CD14-positive monocyte (primary cell): Measurements from ENCODE around the gene FDXACB1. TPM values are rescaled to one million over a fixed set of nuclear protein-coding genes. Genes with fewer than 3 reads are reported as not detected.
A peak's percentile ranks its signal among the peaks of the same experiment; 100 is the strongest.
"Not testable (repeated sequence)": the region's sequence is repeated elsewhere in the genome, so short reads cannot be mapped to it uniquely, and the experiment has no call there.

Experiments
- DNase-seq, 3 donors: peaks; one replicate each; pipeline ENCODE4 v3.0.0-alpha.2; 2011 to 2022
- H2AFZ ChIP-seq: 2 replicates; pipeline ENCODE4 v1.6.0; 2012; ENCODE audit warnings: mild to moderate bottlenecking, low read depth, low read length, inconsistent platforms; ENCODE audit not compliant: insufficient read depth, poor library complexity, severe bottlenecking
- H3K27ac ChIP-seq, 2 donors: 1 replicate in 1 of 2; 2 replicates in 1 of 2; pipeline ENCODE4 v1.5.1; 2012 to 2013; ENCODE audit warnings: low read length in 2 of 2, control low read depth in 1 of 2, inconsistent platforms in 1 of 2, low read depth in 1 of 2, mild to moderate bottlenecking in 1 of 2
- H3K27me3 ChIP-seq, 2 donors: one replicate each; pipeline versions ENCODE4 v1.6.0 to v1.6.1; 2011 to 2013; ENCODE audit warnings: low read length in 2 of 2; ENCODE audit not compliant: control insufficient read depth in 2 of 2, insufficient read depth in 2 of 2
- H3K36me3 ChIP-seq, 2 donors: replicated peaks in 1 of 2; 1 replicate in 1 of 2; 2 replicates in 1 of 2; pipeline versions ENCODE4 v1.5.1 to v1.6.1; 2012 to 2013; ENCODE audit warnings: low read length in 2 of 2, control low read depth in 1 of 2, inconsistent platforms in 1 of 2, mild to moderate bottlenecking in 1 of 2; ENCODE audit not compliant: insufficient read depth in 2 of 2, control insufficient read depth in 1 of 2
- H3K4me1 ChIP-seq, 2 donors: 1 replicate in 1 of 2; 2 replicates in 1 of 2; pipeline versions ENCODE4 v1.5.1 to v1.6.1; 2012 to 2013; ENCODE audit warnings: low read length in 2 of 2, control low read depth in 1 of 2, inconsistent platforms in 1 of 2, mild to moderate bottlenecking in 1 of 2, moderate library complexity in 1 of 2; ENCODE audit not compliant: insufficient read depth in 2 of 2, control insufficient read depth in 1 of 2
- H3K4me2 ChIP-seq: replicated peaks from 2 replicates; pipeline ENCODE3; 2012; ENCODE audit warnings: low read length, moderate library complexity, mild to moderate bottlenecking; ENCODE audit not compliant: poor library complexity, severe bottlenecking; ENCODE audit errors: extremely low read depth
- H3K4me3 ChIP-seq, 3 experiments: fragments of 200-600 bp in 1 of 3; sonication (generic) in 1 of 3; replicated peaks in 1 of 3; 1 replicate in 2 of 3; 2 replicates in 1 of 3; pipeline ENCODE4 v1.5.1; 2011 to 2013; ENCODE audit warnings: low read length in 3 of 3, mild to moderate bottlenecking in 3 of 3, control low read depth in 2 of 3, low read depth in 2 of 3, inconsistent platforms in 1 of 3, moderate library complexity in 1 of 3
- H3K79me2 ChIP-seq: 2 replicates; pipeline ENCODE4 v1.6.0; 2012; ENCODE audit warnings: mild to moderate bottlenecking, control low read depth, inconsistent platforms, low read length, moderate library complexity; ENCODE audit not compliant: insufficient read depth
- H3K9ac ChIP-seq: 2 replicates; pipeline ENCODE4 v1.6.0; 2017; ENCODE audit warnings: low read length, mild to moderate bottlenecking; ENCODE audit not compliant: insufficient read depth, poor library complexity, severe bottlenecking
- H3K9me3 ChIP-seq, 2 donors: replicated peaks in 1 of 2; 1 replicate in 1 of 2; 2 replicates in 1 of 2; pipeline versions ENCODE4 v1.5.1 to v1.6.1; 2012 to 2013; ENCODE audit warnings: low read length in 2 of 2, control low read depth in 1 of 2; ENCODE audit not compliant: control insufficient read depth in 1 of 2, insufficient read depth in 1 of 2
- H4K20me1 ChIP-seq: 2 replicates; pipeline ENCODE4 v1.6.0; 2012; ENCODE audit warnings: mild to moderate bottlenecking, low read length, control low read depth, moderate library complexity; ENCODE audit not compliant: insufficient read depth
- H3K27ac Mint-ChIP-seq, 7 donors: one replicate each; pipeline ENCODE4 v1.8.0; 2020; ENCODE audit warnings: mild to moderate bottlenecking in 7 of 7, mixed read lengths in 7 of 7, moderate library complexity in 6 of 7, inconsistent platforms in 2 of 7
- H3K27me3 Mint-ChIP-seq, 3 donors: one replicate each; pipeline ENCODE4 v1.8.0; 2021 to 2022; ENCODE audit warnings: low read depth in 3 of 3, mild to moderate bottlenecking in 3 of 3, mixed read lengths in 3 of 3, moderate library complexity in 3 of 3, inconsistent platforms in 1 of 3
- H3K36me3 Mint-ChIP-seq, 2 donors: one replicate each; pipeline ENCODE4 v1.8.0; 2020; ENCODE audit warnings: mixed read lengths in 2 of 2, inconsistent platforms in 1 of 2, mild to moderate bottlenecking in 1 of 2
- H3K4me1 Mint-ChIP-seq: one replicate; pipeline ENCODE4 v1.8.0; 2020; ENCODE audit warnings: mild to moderate bottlenecking, mixed read lengths
- H3K4me3 Mint-ChIP-seq, 2 donors: one replicate each; pipeline ENCODE4 v1.8.0; 2020; ENCODE audit warnings: mild to moderate bottlenecking in 2 of 2, mixed read lengths in 2 of 2, moderate library complexity in 1 of 2
- H3K9me3 Mint-ChIP-seq, 7 donors: one replicate each; pipeline ENCODE4 v1.8.0; 2020 to 2022; ENCODE audit warnings: mixed read lengths in 7 of 7, mild to moderate bottlenecking in 6 of 7, moderate library complexity in 6 of 7, inconsistent platforms in 2 of 7
- CTCF ChIP-seq: fragments of 200-600 bp; IDR thresholded peaks from one replicate; pipeline ENCODE4 v1.8.0; 2022; ENCODE audit warnings: antibody characterized with exemption, mild to moderate bottlenecking
- WGBS: methylation state at CpG from one replicate; pipeline ENCODE4 v1.1.5; 2013; ENCODE audit warnings: missing lambda C conversion rate; ENCODE audit not compliant: insufficient coverage; 5-methylcytosine and 5-hydroxymethylcytosine counted together
- intact Hi-C, 2 donors: fragments of 100-400 bp; cut with micrococcal nuclease; formaldehyde crosslinking; loops; one replicate each; pipeline versions ENCODE4 v1.15.0 to v1.15.1; 2023
- polyA plus RNA-seq, 3 donors: library from polyadenylated mRNA; depleted of rRNA in 1 of 3; unstranded in 2 of 3; stranded (reverse) in 1 of 3; fragments of 300-500 nt in 2 of 3; fragments of >200 nt in 1 of 3; fragmentation: Illumina TruSeq in 2 of 3; gene quantifications; 1 replicate in 2 of 3; 2 replicates in 1 of 3; pipeline ENCODE4 v1.2.3, GENCODE V29; 2012 to 2021

The FDXACB1 gene
- polyA plus RNA-seq, 3 donors, result 1.9 to 2.3 (median 2.0) TPM

DNA sequence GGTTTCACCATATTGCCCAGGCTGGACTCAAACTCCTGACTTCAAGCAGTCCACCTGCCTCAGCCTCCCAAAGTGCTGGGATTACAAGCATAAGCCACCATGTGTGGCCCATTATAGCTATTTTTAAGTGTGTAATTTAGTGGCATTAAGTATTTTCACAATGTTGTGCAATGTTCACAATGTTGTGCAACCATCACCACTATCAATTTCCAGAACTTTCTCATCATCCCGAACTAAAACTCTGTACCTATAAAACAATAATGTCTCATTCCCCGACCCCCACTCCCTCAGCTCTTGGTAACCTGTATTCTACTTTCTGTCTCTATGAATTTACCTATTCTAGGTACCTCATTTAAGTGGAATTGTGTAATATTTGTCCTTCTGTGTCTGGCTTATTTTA lies 7.9 kb upstream of the FDXACB1 start:
- no peak overlapping the region for H3K27ac ChIP-seq
- intact Hi-C loops, result no loop called here
- H3K36me3 ChIP-seq, result no peaks in the 10 kb centered on the region
- WGBS, result 40% methylated on average over 1 of the region's 2 CpGs
- TF ChIP-seq CTCF, result no peak
- Mint-ChIP-seq H3K9me3 (peaks cover 0 to 2% (median 0%) of the 10 kb centered on the region in 7 donors), H3K27me3 (peaks cover 1 to 2% (median 1%) of the 10 kb centered on the region in 3 donors), H3K4me1 (peaks cover 14% of the 10 kb centered on the region), H3K4me3 (no peak overlapping the region), H3K36me3 (no peaks in the 10 kb centered on the region), H3K27ac (peak overlapping the region in 1 of 7 donors; percentile 50)
- no peak overlapping the region for H3K9ac ChIP-seq
- no peaks in the 10 kb centered on the region for H3K9me3 ChIP-seq
- DNase-seq, result no peak
- H3K4me2 ChIP-seq, result no peak overlapping the region
- H3K4me3 ChIP-seq, result no peak overlapping the region
- no peaks in the 10 kb centered on the region for H3K79me2 ChIP-seq
- H3K27me3 ChIP-seq, result no peaks in the 10 kb centered on the region
- H3K4me1 ChIP-seq, result peaks cover 8 to 14% of the 10 kb centered on the region in 2 donors
- H4K20me1 ChIP-seq, result no peaks in the 10 kb centered on the region
- H2AFZ ChIP-seq, result no peak overlapping the region

DNA sequence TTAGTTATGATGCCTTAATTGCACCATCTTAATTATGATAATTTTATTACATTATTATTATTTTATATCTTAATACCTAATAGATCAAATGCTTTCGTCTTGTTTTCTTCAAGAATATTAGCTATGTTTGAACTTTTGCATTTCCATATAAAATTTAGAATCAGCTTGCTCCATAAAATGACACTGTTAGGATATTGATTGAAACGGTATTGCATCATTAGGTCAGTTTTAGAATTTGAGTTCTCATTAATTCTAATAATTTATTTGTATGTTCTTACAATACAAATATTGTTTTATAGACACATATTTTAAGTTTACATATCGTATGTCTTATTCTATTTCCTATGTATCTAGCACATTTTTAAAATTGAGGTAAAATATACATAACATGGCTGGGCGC lies 7.1 kb upstream of the FDXACB1 start:
- Histone ChIP-seq H3K27ac (no peak overlapping the region), H3K36me3 (no peaks in the 10 kb centered on the region), H3K27me3 (no peaks in the 10 kb centered on the region), H3K79me2 (no peaks in the 10 kb centered on the region), H3K4me2 (no peak overlapping the region), H4K20me1 (no peaks in the 10 kb centered on the region), H3K9me3 (no peaks in the 10 kb centered on the region), H3K9ac (no peak overlapping the region), H3K4me3 (no peak overlapping the region), H3K4me1 (peaks cover 14 to 22% of the 10 kb centered on the region in 2 donors), H2AFZ (no peak overlapping the region)
- peaks cover 0 to 2% (median 0%) of the 10 kb centered on the region in 7 donors for H3K9me3 Mint-ChIP-seq
- H3K4me3 Mint-ChIP-seq, result no peak overlapping the region
- H3K27me3 Mint-ChIP-seq, result peaks cover 1 to 2% (median 1%) of the 10 kb centered on the region in 3 donors
- intact Hi-C loops, result no loop called here
- WGBS, result no CpG with 5 or more reads among the region's 4 CpGs
- peaks cover 20% of the 10 kb centered on the region for H3K4me1 Mint-ChIP-seq
- TF ChIP-seq CTCF, result no peak
- no peaks in the 10 kb centered on the region for H3K36me3 Mint-ChIP-seq
- no peak overlapping the region for H3K27ac Mint-ChIP-seq
- DNase-seq, result no peak

DNA sequence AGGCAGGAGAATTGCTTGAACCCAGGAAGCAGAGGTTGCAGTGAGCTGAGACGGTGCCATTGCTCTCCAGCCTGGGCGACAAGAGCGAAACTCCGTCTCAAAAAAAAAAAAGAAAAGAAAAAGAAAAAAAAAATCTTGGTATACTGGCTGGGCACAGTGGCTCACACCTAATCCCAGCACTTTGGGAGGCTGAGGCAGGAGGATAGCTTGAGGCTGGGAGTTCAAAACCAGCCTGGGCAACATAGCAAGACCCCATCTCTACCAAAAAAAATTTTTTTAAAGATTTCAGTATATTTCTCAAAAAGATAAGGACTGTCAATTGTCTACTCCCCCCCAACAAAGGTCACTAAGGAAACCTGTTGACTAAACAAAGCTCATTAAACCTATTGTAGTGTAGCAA lies 6.1 kb upstream of the FDXACB1 start:
- H3K9ac ChIP-seq, H3K27ac ChIP-seq, H3K79me2 ChIP-seq, H3K4me2 ChIP-seq, H3K27me3 ChIP-seq, H3K4me3 Mint-ChIP-seq, DNase-seq, H3K27ac Mint-ChIP-seq, H3K36me3 Mint-ChIP-seq, H3K9me3 Mint-ChIP-seq, H3K36me3 ChIP-seq, H3K9me3 ChIP-seq, H2AFZ ChIP-seq, intact Hi-C loops, H4K20me1 ChIP-seq, H3K4me3 ChIP-seq, H3K27me3 Mint-ChIP-seq: not testable (repeated sequence)
- peaks cover 24% of the 10 kb centered on the region for H3K4me1 Mint-ChIP-seq
- WGBS, result 100% methylated on average over 3 of the region's 4 CpGs
- peaks cover 14 to 22% of the 10 kb centered on the region in 2 donors for H3K4me1 ChIP-seq
